Fibroblast of peridontal ligament (primary cell): ENCODE results near the gene AOPEP.
"Not testable (repeated sequence)": the region's sequence is repeated elsewhere in the genome, so short reads cannot be mapped to it uniquely, and the experiment has no call there.

Experiments used
- DNase-seq: peaks from one replicate; pipeline ENCODE4 v3.0.0-alpha.2; 2010; ENCODE audit errors: extremely low read depth

AOPEP gene

GRCh38 chr9:94870793-94871558, 144.5 kb downstream of the AOPEP start:
- DNase-seq = no peak

DNA sequence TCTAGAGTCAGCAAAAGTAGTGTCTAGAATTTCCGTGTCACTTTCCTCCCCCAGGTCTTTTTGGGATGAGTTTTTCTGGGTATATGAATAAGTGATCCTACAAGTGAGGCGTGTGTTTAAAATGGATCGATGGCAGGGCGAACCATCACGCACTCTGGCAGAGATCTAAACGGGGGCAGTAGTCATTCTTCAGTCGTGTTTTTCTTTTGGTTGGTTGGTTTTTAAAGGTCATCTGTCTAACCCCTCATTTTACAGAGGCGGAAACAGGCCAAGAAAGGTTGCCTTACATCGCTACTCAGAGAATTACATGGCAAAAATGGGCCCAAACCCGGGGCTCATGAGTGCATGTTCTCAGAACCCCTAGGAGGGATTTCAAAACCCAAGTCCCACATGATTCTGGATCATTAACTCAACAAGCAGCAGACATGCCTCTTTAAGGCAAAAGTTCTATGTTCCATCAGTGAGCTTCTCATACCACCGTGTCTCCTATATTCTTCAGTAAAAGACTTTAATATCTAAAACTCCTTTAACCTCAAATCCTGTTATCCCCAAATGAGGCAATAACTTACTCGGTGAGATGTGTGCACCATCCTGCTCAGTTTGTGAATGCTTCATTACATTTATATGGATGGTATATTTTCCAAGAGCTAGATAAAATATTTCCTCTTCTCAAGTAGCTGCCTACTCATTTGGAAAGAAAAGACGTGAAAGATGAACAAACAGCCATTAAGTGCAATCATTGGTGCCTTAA, 145.8 kb downstream of the AOPEP start:
- DNase-seq = no peak

GRCh38 chr9:94872891-94873511, 146.5 kb downstream of the AOPEP start:
- DNase-seq = no peak

GRCh38 chr9:94874316-94874715, 147.8 kb downstream of the AOPEP start:
- DNase-seq = peak; percentile 82

DNA sequence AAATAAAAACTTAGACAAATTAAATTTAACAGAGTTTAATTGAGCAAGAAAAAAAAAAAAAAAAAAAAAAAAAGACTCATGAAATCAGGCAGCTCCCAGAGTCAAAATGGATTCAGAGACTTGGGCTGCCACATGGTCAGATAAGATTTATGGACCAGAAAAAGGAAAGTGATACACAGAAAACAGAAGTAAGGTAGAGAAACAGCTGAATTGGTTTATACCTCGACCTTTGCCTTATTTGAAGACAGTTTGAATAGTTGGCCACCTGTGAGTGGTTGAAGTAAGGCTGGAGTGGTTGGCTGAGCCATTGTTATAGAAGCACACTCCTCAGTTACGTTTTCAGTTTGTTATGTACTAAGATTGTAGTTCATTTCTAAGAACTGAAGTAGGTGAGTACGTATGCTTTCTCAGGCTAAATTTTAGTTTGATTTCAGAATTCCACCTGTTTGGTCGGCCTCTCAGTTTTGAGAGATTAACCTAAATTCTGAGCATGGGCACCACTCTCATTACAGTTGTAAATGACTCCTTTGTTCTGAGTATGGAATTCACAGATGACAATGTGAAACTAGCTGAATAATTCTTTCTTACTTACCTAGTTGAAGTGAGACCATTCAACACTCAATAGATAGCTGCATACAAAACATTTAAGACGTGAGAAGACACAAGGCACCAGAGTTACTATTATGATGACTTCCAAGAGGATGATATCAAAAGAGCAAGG, 149.0 kb downstream of the AOPEP start:
- no peak for DNase-seq

DNA sequence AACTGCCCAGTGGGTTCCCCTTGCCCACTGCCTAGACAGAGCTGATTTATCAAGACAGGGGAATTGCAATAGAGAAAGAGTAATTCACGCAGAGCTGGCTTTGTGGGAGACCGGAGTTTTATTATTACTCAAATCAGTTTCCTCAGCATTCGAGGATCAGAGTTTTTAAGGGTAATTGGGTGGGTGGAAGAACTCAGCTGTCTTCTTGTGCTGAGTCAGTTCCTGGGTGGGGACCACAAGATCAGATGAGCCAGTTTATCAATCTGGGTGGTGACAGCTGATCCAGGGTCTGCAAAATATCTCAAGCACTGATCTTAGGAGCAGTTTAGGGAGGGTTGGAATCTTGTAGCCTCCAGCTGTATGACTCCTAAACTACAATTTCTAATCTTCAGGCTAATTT, 152.3 kb downstream of the AOPEP start:
- not testable (repeated sequence) for DNase-seq

DNA sequence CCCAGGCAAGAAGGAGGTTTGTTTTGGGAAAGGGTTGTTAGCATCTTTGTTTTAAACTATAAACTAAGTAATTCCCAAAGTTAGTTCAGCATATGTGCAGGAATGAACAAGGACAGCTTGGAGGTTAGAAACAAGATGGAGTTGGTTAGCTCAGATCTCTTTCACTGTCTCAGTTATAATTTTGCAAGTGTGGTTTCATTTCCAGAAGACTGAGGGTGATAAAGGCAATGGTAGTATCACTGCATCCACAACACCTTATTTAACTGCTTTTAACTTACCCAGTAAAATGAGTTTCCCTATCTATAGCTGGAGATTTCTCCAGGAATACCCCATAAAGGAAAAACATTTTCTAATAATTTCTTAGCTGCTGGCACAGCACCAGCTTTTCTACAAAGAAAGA, 152.7 kb downstream of the AOPEP start:
- DNase-seq = no peak

- DNase-seq = peak; percentile 81
Measured at GRCh38 chr9:94881023-94881422, 154.5 kb downstream of the AOPEP start.

- DNase-seq = no peak
Measured at GRCh38 chr9:94881454-94881853, 155.0 kb downstream of the AOPEP start.

DNA sequence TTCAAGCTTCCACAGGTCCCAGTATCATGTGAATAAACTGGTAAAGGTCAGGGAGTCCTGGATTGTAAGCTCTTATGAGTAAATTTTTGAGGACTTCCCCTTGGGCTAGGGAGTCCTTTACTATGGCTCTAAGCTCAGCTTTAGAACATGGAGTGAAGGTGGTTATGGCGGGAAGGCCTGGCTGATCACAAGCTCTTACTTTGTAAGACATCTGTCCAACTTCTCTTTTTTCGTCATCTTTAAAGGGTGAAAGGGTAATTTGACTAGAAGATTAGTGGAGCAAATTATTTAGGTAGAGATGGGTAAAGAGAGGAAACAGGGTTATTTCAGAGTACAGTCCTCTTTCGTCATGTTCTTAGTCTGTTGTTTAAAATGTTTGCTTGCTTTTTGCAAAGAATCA, 155.4 kb downstream of the AOPEP start:
- no peak for DNase-seq

DNA sequence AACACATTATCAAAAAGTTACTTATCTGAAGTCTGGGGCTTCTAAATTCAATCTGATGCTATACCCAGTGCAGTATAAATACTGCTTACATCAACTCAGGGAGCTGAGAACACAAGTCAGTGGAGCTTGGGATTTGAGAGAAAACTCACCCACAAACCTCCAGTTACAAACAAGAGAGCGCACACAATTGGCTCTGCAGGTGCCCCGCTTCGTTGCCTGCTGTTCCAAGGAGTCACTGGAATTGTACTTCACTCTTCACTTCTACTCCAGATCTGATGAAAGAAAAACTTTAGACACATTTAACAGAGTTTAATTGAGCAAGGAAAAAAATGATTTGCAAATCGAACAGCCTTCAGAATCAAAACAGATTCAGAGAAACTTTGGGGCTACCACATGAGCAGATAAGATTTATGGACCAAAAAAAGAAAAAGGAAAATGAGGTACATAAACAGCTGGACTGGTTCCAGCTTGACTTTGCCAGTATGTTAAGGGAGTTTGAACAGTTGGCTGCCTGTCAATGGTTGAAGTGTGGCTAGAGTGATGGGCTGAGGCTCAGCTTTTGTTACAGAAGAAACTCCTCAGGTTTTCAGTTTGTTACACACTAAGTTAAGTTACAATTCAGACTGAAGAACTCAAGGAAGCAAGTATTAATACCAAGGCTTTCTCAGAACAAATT, 156.6 kb downstream of the AOPEP start:
- DNase-seq = no peak

DNA sequence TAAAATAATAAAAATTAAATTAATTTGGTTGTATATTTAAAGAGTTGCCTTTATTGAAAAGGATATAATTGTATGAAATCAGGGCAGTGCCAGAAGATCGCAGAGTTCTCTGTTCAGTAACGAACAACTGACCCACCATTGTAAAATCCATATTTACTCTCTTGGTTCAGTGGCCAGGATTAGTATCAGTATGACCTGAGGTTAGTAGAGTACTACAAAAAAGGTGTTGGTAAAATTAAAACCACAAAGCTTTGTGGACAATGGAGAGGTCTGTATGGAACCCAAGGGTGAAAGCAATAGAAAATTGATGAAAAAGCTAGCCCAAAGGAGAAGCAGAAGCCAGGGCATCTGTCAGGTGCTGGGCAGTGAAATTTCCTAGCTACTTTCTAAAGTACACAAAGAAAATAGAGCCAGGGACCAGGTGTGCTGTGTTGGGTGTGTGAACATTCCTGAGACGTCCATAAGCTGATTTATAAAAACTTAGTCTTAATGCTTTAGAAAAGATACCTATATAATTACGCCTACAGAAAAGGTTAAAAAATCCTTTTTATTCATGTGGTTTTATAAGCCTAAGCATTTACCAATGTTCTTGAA, 159.5 kb downstream of the AOPEP start:
- DNase-seq = no peak

DNA sequence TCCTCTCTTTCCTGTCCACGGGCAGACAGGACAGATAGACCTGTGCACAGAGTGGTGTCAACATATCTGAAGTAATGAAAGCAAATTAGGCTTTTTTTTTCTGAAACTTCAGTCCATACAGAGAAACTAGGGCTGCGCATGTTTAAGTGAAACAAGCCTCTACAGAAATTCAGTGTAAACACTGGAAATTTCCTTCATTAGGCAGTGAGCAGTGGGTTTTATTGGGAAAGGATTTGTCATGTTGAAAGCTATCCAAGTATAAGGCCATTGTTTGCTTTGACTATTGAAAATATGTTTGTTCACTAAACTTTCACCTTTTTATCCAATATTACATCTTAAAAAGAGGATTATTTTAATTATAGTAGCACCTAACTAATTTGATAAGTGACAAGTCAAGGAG, 161.2 kb downstream of the AOPEP start:
- no peak for DNase-seq

DNA sequence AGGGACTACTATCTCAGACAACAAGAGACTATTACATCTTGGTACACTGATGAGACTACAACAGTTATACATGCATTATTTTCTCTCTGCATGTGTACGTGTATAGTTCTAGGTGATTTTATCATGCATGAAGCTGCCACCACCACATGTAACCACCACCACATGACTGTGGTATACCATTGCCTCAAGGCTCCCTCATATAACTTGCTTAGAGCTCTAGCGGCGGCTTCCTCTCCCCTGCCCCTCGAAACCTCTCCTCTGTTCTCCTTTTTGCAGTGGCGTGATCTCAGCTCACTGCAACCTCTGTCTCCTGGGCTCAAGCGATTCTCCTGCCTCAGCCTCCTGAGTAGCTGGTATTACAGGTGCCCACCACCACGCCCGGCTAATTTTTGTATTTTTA, 162.3 kb downstream of the AOPEP start:
- DNase-seq = no peak

DNA sequence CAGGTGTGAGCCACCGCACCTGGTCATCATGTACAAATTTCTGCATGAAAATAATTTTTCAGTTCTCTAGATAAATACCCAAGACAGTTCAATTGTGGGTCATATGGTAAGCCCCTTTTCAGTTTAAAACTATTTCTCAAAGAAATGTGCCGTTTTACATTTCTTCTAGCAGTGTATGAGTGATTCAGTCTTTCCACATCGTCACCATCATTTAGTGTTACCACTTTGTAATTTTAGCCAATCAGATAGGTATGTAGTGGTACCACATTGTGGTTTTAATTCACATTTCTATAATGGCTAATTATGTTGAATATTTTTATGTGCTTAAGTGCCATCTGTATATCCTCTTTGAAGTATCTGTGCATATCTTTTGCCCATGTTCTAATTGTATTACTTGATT, 163.1 kb downstream of the AOPEP start:
- DNase-seq = peak; percentile 50

GRCh38 chr9:94891183-94891582, 164.7 kb downstream of the AOPEP start:
- no peak for DNase-seq

DNA sequence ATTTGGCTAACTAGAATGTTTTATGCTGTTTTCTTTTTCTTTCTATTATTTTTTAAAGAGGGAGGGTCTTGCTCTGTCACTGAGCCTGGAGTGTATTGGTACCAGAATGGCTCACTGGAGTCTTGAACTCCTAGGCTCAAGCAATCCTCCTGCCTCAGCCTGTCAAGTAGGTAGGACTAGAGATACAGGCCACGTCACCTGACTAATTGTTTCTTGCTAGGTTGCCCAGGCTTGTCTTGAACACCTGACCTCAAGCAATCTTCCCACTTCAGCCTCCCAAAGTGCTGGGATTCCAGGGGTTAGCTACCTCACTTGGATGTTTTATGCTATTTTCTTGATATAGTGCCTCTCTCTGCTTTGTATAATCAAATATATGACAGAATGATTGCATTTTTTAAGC, 166.2 kb downstream of the AOPEP start:
- DNase-seq = no peak

GRCh38 chr9:94894094-94894699, 167.7 kb downstream of the AOPEP start:
- DNase-seq = peak; percentile 65

- no peak for DNase-seq
Measured at GRCh38 chr9:94895668-94896067, 169.2 kb downstream of the AOPEP start.

GRCh38 chr9:94896512-94896911, 170.0 kb downstream of the AOPEP start:
- no peak for DNase-seq
